ENCODE results near the gene SVOP. TPM values are rescaled to one million over a fixed set of nuclear protein-coding genes. Genes with fewer than 3 reads are reported as not detected.

Gene SVOP
- polyA plus RNA-seq, 3 donors = not detected

DNA sequence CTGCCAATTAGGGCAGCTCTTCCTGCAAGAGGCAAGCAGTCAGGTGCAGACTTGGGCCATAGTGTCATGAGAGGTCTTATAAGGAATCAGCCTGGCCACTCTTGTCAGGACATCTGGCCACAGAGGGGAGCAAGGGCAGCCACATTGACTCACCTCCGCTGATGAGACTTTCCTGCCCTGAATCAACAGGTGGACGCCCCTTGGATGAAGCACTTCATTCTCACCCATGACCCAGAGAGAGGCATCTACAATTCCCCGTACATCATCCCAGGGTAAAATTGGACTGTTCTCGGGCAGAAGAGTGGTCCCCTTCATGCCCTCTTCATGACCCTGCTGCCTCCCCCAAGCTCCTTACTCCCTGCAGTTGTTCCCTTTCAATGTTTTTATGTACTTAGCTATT, 124.1 kb downstream of the SVOP start:
- intact Hi-C loops (cut with micrococcal nuclease) = no loop called here
- H3K4me2 ChIP-seq (replicated peaks; ENCODE audit: extremely low read depth, low read length, poor library complexity, severe bottlenecking) = no peak overlapping the region

DNA sequence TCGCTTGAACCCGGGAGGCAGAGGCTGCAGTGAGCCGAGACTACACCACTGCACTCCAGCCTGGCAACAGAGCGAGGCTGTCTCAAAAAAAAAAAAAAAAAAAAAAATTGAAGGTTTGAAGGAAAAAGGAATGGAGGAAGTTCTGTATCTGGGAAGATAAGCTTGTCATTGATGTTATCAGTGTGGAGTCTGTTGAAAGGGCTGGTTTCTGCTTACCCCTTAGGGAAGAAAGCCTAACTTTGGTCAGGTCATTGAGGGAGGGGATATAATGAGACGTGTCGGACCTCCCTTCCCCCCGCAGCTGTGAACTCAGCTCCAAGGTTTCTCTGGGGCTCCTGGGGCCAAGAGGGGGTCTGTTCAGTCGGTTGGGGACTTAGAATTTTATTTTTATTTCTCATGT, 124.5 kb downstream of the SVOP start:
- Mint-ChIP-seq H3K27me3 (ENCODE audit: low read depth in 3 of 3) (peaks cover 4 to 8% (median 7%) of the 10 kb centered on the region in 3 donors), H3K9me3 (peaks cover 0 to 6% (median 0%) of the 10 kb centered on the region in 7 donors), H3K27ac (no peak overlapping the region), H3K36me3 (no peaks in the 10 kb centered on the region), H3K4me3 (no peak overlapping the region), H3K4me1 (peaks cover 10% of the 10 kb centered on the region)
- H3K4me2 ChIP-seq (replicated peaks; ENCODE audit: extremely low read depth, low read length, poor library complexity, severe bottlenecking) = no peak overlapping the region
- no peak overlapping the region for H3K27ac ChIP-seq (ENCODE audit: low read depth in 1 of 2, low read length in 2 of 2)
- no peak overlapping the region for H3K4me3 ChIP-seq (replicated peaks in 1 of 3; ENCODE audit: low read depth in 2 of 3, low read length in 3 of 3)
- no peaks in the 10 kb centered on the region for H3K36me3 ChIP-seq (replicated peaks in 1 of 2; ENCODE audit: control insufficient read depth in 1 of 2, insufficient read depth in 2 of 2, low read length in 2 of 2)
- H2AFZ ChIP-seq (ENCODE audit: insufficient read depth, low read depth, low read length, poor library complexity, severe bottlenecking) = no peak overlapping the region
- H3K4me1 ChIP-seq (ENCODE audit: control insufficient read depth in 1 of 2, insufficient read depth in 2 of 2, low read length in 2 of 2) = peaks cover 5 to 11% of the 10 kb centered on the region in 2 donors
- no peaks in the 10 kb centered on the region for H3K79me2 ChIP-seq (ENCODE audit: insufficient read depth, low read length)
- DNase-seq = no peak
- H4K20me1 ChIP-seq (ENCODE audit: insufficient read depth, low read length) = no peaks in the 10 kb centered on the region
- no CpG with 5 or more reads among the region's 8 CpGs for WGBS (ENCODE audit: insufficient coverage)
- no peak overlapping the region for H3K9ac ChIP-seq (ENCODE audit: insufficient read depth, low read length, poor library complexity, severe bottlenecking)
- peaks cover 0 to 4% of the 10 kb centered on the region in 2 donors for H3K27me3 ChIP-seq (ENCODE audit: control insufficient read depth in 2 of 2, insufficient read depth in 2 of 2, low read length in 2 of 2)
- intact Hi-C loops (cut with micrococcal nuclease) = no loop called here
- no peaks in the 10 kb centered on the region for H3K9me3 ChIP-seq (replicated peaks in 1 of 2; ENCODE audit: control insufficient read depth in 1 of 2, insufficient read depth in 1 of 2, low read length in 2 of 2)
- no peak for TF ChIP-seq CTCF (IDR thresholded peaks at IDR 0.05)

More for the DNA sequence above, 124.1 kb downstream of the SVOP start:
- Histone ChIP-seq H3K36me3 (replicated peaks in 1 of 2; ENCODE audit: control insufficient read depth in 1 of 2, insufficient read depth in 2 of 2, low read length in 2 of 2) (no peaks in the 10 kb centered on the region), H3K27me3 (ENCODE audit: control insufficient read depth in 2 of 2, insufficient read depth in 2 of 2, low read length in 2 of 2) (peaks cover 0 to 4% of the 10 kb centered on the region in 2 donors), H3K79me2 (ENCODE audit: insufficient read depth, low read length) (no peaks in the 10 kb centered on the region), H4K20me1 (ENCODE audit: insufficient read depth, low read length) (no peaks in the 10 kb centered on the region), H3K9ac (ENCODE audit: insufficient read depth, low read length, poor library complexity, severe bottlenecking) (no peak overlapping the region), H2AFZ (ENCODE audit: insufficient read depth, low read depth, low read length, poor library complexity, severe bottlenecking) (no peak overlapping the region), H3K4me1 (ENCODE audit: control insufficient read depth in 1 of 2, insufficient read depth in 2 of 2, low read length in 2 of 2) (peaks cover 3 to 7% of the 10 kb centered on the region in 2 donors), H3K4me3 (replicated peaks in 1 of 3; ENCODE audit: low read depth in 2 of 3, low read length in 3 of 3) (no peak overlapping the region), H3K27ac (ENCODE audit: low read depth in 1 of 2, low read length in 2 of 2) (no peak overlapping the region), H3K9me3 (replicated peaks in 1 of 2; ENCODE audit: control insufficient read depth in 1 of 2, insufficient read depth in 1 of 2, low read length in 2 of 2) (no peaks in the 10 kb centered on the region)
- H3K4me3 Mint-ChIP-seq = no peak overlapping the region
- DNase-seq = no peak
- no peaks in the 10 kb centered on the region for H3K36me3 Mint-ChIP-seq
- WGBS (ENCODE audit: insufficient coverage) = 78% methylated on average over 2 of the region's 4 CpGs
- no peak for TF ChIP-seq CTCF (IDR thresholded peaks at IDR 0.05)
- H3K9me3 Mint-ChIP-seq = peaks cover 0 to 6% (median 0%) of the 10 kb centered on the region in 7 donors
- H3K27ac Mint-ChIP-seq = no peak overlapping the region
- peaks cover 4 to 8% (median 7%) of the 10 kb centered on the region in 3 donors for H3K27me3 Mint-ChIP-seq (ENCODE audit: low read depth in 3 of 3)
- peaks cover 10% of the 10 kb centered on the region for H3K4me1 Mint-ChIP-seq

All from CD14-positive monocyte (primary cell).